Neuronal stem cell (in vitro differentiated cells): Measurements from ENCODE around the gene UTF1.

Experiments used
- DNase-seq: peaks from one replicate; pipeline ENCODE4 v3.0.0-alpha.2; 2013; ENCODE audit warnings: low spot score
- H2AFZ ChIP-seq: one replicate; pipeline ENCODE4 v1.6.1; 2013; ENCODE audit warnings: mild to moderate bottlenecking, low read length, inconsistent platforms
- H2AK5ac ChIP-seq: 2 replicates; pipeline ENCODE4 v1.6.1; 2013; ENCODE audit warnings: low read depth, mild to moderate bottlenecking, inconsistent platforms, low read length, moderate library complexity, mixed read lengths
- H2BK120ac ChIP-seq: 2 replicates; pipeline ENCODE4 v1.6.1; 2013; ENCODE audit warnings: low read depth, mild to moderate bottlenecking, inconsistent platforms, low read length, moderate library complexity, mixed read lengths
- H2BK12ac ChIP-seq: one replicate; pipeline ENCODE4 v1.6.1; 2013; ENCODE audit warnings: low read length, inconsistent platforms
- H2BK15ac ChIP-seq: 2 replicates; pipeline ENCODE4 v1.6.1; 2013; ENCODE audit warnings: mild to moderate bottlenecking, low read length, inconsistent platforms, mixed read lengths
- H2BK5ac ChIP-seq: one replicate; pipeline ENCODE4 v1.6.1; 2013; ENCODE audit warnings: inconsistent platforms, mild to moderate bottlenecking, low read length, moderate library complexity
- H3K14ac ChIP-seq: one replicate; pipeline ENCODE4 v1.6.1; 2013; ENCODE audit warnings: low read length, inconsistent platforms
- H3K18ac ChIP-seq: 2 replicates; pipeline ENCODE4 v1.6.1; 2013; ENCODE audit warnings: low read length, inconsistent platforms
- H3K23ac ChIP-seq: 2 replicates; pipeline ENCODE4 v1.6.1; 2013; ENCODE audit warnings: low read depth, mild to moderate bottlenecking, mixed read lengths, low read length, inconsistent platforms; ENCODE audit not compliant: poor library complexity
- H3K27ac ChIP-seq: replicated peaks from 3 replicates; pipeline ENCODE4 v1.5.1; 2013; ENCODE audit warnings: low read length, inconsistent platforms
- H3K27me3 ChIP-seq, 3 experiments: 2 replicates each; pipeline ENCODE4 v1.6.1; 2013; ENCODE audit warnings: low read length in 3 of 3, mild to moderate bottlenecking in 2 of 3, inconsistent platforms in 1 of 3, low read depth in 1 of 3, mixed read lengths in 1 of 3, moderate library complexity in 1 of 3; ENCODE audit not compliant: control insufficient read depth in 3 of 3, insufficient read depth in 3 of 3
- H3K36me3 ChIP-seq, 2 donors: replicated peaks in 1 of 2; 2 replicates each; pipeline ENCODE4 v1.6.1; 2013; ENCODE audit warnings: low read length in 2 of 2; ENCODE audit not compliant: control insufficient read depth in 2 of 2, insufficient read depth in 2 of 2
- H3K4ac ChIP-seq: 2 replicates; pipeline ENCODE4 v1.6.1; 2013; ENCODE audit warnings: inconsistent platforms, mild to moderate bottlenecking, low read length, moderate library complexity
- H3K4me1 ChIP-seq, 2 donors: 1 replicate in 1 of 2; 2 replicates in 1 of 2; pipeline ENCODE4 v1.6.1; 2013; ENCODE audit warnings: low read length in 2 of 2, low read depth in 1 of 2; ENCODE audit not compliant: control insufficient read depth in 2 of 2, insufficient read depth in 1 of 2
- H3K4me2 ChIP-seq: one replicate; pipeline ENCODE4 v1.6.1; 2013; ENCODE audit warnings: mild to moderate bottlenecking, low read length, inconsistent platforms; ENCODE audit not compliant: insufficient read depth, poor library complexity, severe bottlenecking
- H3K4me3 ChIP-seq, 2 donors: 2 replicates each; pipeline ENCODE4 v1.5.1; 2013; ENCODE audit warnings: low read length in 2 of 2, mild to moderate bottlenecking in 2 of 2, inconsistent platforms in 1 of 2, moderate library complexity in 1 of 2
- H3K79me1 ChIP-seq: one replicate; pipeline ENCODE4 v1.6.1; 2013; ENCODE audit warnings: low read depth, mild to moderate bottlenecking, inconsistent platforms, low read length, moderate library complexity
- H3K9ac ChIP-seq: one replicate; pipeline ENCODE4 v1.6.1; 2013; ENCODE audit warnings: mild to moderate bottlenecking, low read depth, low read length, inconsistent platforms; ENCODE audit not compliant: poor library complexity
- H3K9me3 ChIP-seq, 2 donors: replicated peaks in 1 of 2; 2 replicates each; pipeline versions ENCODE3 to v1.6.1; 2013; ENCODE audit warnings: low read length in 2 of 2, mild to moderate bottlenecking in 2 of 2, inconsistent platforms in 1 of 2, low read depth in 1 of 2, mixed read lengths in 1 of 2, moderate library complexity in 1 of 2; ENCODE audit not compliant: control insufficient read depth in 2 of 2, insufficient read depth in 1 of 2
- H4K8ac ChIP-seq: one replicate; pipeline ENCODE4 v1.6.1; 2013; ENCODE audit warnings: low read depth, mild to moderate bottlenecking, inconsistent platforms, low read length, moderate library complexity
- H4K91ac ChIP-seq: one replicate; pipeline ENCODE4 v1.6.1; 2013; ENCODE audit warnings: low read length, low read depth, mild to moderate bottlenecking, inconsistent platforms; ENCODE audit not compliant: poor library complexity
- WGBS, 2 donors: extraction: QIAGEN DNeasy Blood & Tissue Kit; methylation state at CpG; one replicate each; pipeline ENCODE4 v1.1.7; 2013; ENCODE audit warnings: missing lambda C conversion rate in 2 of 2, mixed read lengths in 1 of 2; ENCODE audit not compliant: insufficient read length in 2 of 2, insufficient replicate concordance in 1 of 2; ENCODE audit errors: extremely low coverage in 2 of 2; 5-methylcytosine and 5-hydroxymethylcytosine counted together

Gene UTF1

GRCh38 chr10:133217800-133218589 lies 12.0 kb upstream of the UTF1 start:
- no CpG with 5 or more reads among the region's 25 CpGs for WGBS, 2 donors
- no peaks in the 10 kb centered on the region for H3K4me1 ChIP-seq
- no peak overlapping the region for H3K4me3 ChIP-seq
- no peak overlapping the region for H4K8ac ChIP-seq
- no peak overlapping the region for H2BK12ac ChIP-seq
- peak overlapping the region; percentile 63 for H2AK5ac ChIP-seq
- peak overlapping the region; percentile 55 for H3K23ac ChIP-seq
- H2BK5ac ChIP-seq: no peak overlapping the region
- no peak for DNase-seq
- H4K91ac ChIP-seq: peak overlapping the region; percentile 30
- H3K9me3 ChIP-seq: peaks cover 0 to 4% of the 10 kb centered on the region in 2 donors
- H3K4ac ChIP-seq: peak overlapping the region; percentile 11
- H3K27ac ChIP-seq: no peak overlapping the region
- H3K9ac ChIP-seq: no peak overlapping the region
- H3K27me3 ChIP-seq: peaks cover 0 to 27% (median 10%) of the 10 kb centered on the region in 3 experiments
- H2AFZ ChIP-seq: no peak overlapping the region
- peak overlapping the region; percentile 38 for H3K14ac ChIP-seq
- H3K36me3 ChIP-seq: no peaks in the 10 kb centered on the region
- H3K18ac ChIP-seq: peak overlapping the region; percentile 38
- H3K79me1 ChIP-seq: no peaks in the 10 kb centered on the region
- H3K4me2 ChIP-seq: no peak overlapping the region
- H2BK120ac ChIP-seq: no peak overlapping the region
- H2BK15ac ChIP-seq: no peak overlapping the region

- no peak overlapping the region for H4K8ac ChIP-seq
- peaks cover 0 to 27% (median 10%) of the 10 kb centered on the region in 3 experiments for H3K27me3 ChIP-seq
- no peak overlapping the region for H3K9ac ChIP-seq
- H3K23ac ChIP-seq: peak overlapping the region; percentile 65
- no peak overlapping the region for H2AK5ac ChIP-seq
- H2AFZ ChIP-seq: no peak overlapping the region
- no peaks in the 10 kb centered on the region for H3K36me3 ChIP-seq
- no peak overlapping the region for H2BK120ac ChIP-seq
- WGBS, 2 donors: no CpG with 5 or more reads among the region's 20 CpGs
- no peak overlapping the region for H3K14ac ChIP-seq
- peak overlapping the region; percentile 48 for H2BK5ac ChIP-seq
- H4K91ac ChIP-seq: no peak overlapping the region
- H3K9me3 ChIP-seq: peaks cover 0 to 4% of the 10 kb centered on the region in 2 donors
- H3K18ac ChIP-seq: peak overlapping the region; percentile 53
- H3K4ac ChIP-seq: no peak overlapping the region
- no peaks in the 10 kb centered on the region for H3K4me1 ChIP-seq
- H3K4me3 ChIP-seq: peak overlapping the region in 1 of 2 donors; percentile 43
- H3K4me2 ChIP-seq: no peak overlapping the region
- no peak overlapping the region for H2BK15ac ChIP-seq
- DNase-seq: no peak
- H3K27ac ChIP-seq: no peak overlapping the region
- no peaks in the 10 kb centered on the region for H3K79me1 ChIP-seq
- H2BK12ac ChIP-seq: peak overlapping the region; percentile 6
These were observed 11.1 kb upstream of the UTF1 start for GRCh38 chr10:133218891-133219290.

DNA sequence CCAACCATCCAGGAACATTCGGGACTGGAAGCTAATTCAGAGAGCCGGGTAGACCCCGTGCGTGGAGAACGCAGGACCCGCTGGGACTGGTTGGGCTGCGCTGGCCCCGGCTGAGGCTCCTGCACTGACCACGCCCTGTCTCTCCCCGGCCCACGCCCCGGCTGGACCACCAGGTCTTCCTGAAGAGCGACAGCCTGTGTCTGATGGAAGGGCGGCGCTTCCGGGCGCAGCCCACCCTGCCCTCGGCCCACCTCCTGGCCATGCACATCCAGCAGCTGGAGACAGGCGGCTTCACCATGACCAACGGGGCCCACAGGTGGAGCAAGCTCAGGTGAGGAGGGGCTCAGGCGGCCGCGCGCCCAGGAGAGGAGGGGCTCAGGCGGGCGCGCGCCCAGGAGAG lies 10.2 kb upstream of the UTF1 start:
- no peak overlapping the region for H2BK15ac ChIP-seq
- no peak overlapping the region for H2BK120ac ChIP-seq
- no peak overlapping the region for H2BK12ac ChIP-seq
- no peaks in the 10 kb centered on the region for H3K4me1 ChIP-seq
- no peak for DNase-seq
- H2AFZ ChIP-seq: no peak overlapping the region
- no peak overlapping the region for H2AK5ac ChIP-seq
- no peak overlapping the region for H3K23ac ChIP-seq
- peaks cover 0 to 4% of the 10 kb centered on the region in 2 donors for H3K9me3 ChIP-seq
- H3K4me3 ChIP-seq: no peak overlapping the region
- no peak overlapping the region for H3K9ac ChIP-seq
- H3K79me1 ChIP-seq: no peaks in the 10 kb centered on the region
- no peak overlapping the region for H4K91ac ChIP-seq
- H3K14ac ChIP-seq: peak overlapping the region; percentile 84
- peak overlapping the region; percentile 48 for H2BK5ac ChIP-seq
- WGBS, 2 donors: no CpG with 5 or more reads among the region's 28 CpGs
- H3K36me3 ChIP-seq: no peaks in the 10 kb centered on the region
- H3K4ac ChIP-seq: no peak overlapping the region
- peak overlapping the region; percentile 32 for H3K4me2 ChIP-seq
- H3K27me3 ChIP-seq: peaks cover 0 to 27% (median 10%) of the 10 kb centered on the region in 3 experiments
- H3K27ac ChIP-seq: no peak overlapping the region
- no peak overlapping the region for H3K18ac ChIP-seq
- no peak overlapping the region for H4K8ac ChIP-seq

DNA sequence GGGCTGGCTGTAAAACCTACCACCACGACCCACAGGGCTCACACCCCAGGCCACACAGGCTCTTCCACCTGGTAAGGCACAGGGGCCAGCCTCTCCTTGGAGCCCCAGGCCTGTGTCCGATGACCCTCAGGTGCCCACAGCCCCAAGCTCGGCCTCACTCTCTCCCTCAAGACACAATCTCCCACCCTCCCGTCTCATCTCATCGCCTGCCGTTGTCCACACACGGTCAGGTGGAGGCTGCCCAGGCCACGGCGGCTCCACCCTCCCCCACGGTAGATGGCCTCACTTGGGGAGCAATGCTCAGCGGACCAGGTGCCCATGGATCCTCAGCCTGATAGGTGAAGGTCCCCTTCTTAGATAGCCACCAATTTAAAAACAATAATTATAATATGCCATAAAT lies 8.7 kb upstream of the UTF1 start:
- Histone ChIP-seq H3K23ac (no peak overlapping the region), H3K9ac (no peak overlapping the region), H3K18ac (no peak overlapping the region), H3K9me3 (no peaks in the 10 kb centered on the region), H2BK12ac (no peak overlapping the region), H2BK15ac (no peak overlapping the region), H3K36me3 (no peaks in the 10 kb centered on the region), H3K4me3 (no peak overlapping the region), H3K79me1 (no peaks in the 10 kb centered on the region), H2AK5ac (no peak overlapping the region), H2AFZ (no peak overlapping the region), H2BK5ac (no peak overlapping the region), H3K4me2 (no peak overlapping the region), H3K14ac (no peak overlapping the region), H4K91ac (no peak overlapping the region), H3K4ac (no peak overlapping the region), H3K4me1 (peaks cover 1 to 4% of the 10 kb centered on the region in 2 donors), H2BK120ac (no peak overlapping the region), H3K27me3 (peaks cover 0 to 24% (median 12%) of the 10 kb centered on the region in 3 experiments), H4K8ac (no peak overlapping the region), H3K27ac (no peak overlapping the region)
- no CpG with 5 or more reads among the region's 11 CpGs for WGBS, 2 donors
- DNase-seq: no peak
